Heart left ventricle (tissue), 13 donors: ENCODE results near the gene RGCC.

Experiments used
- POLR2A ChIP-seq, 2 donors: fragments of 450-650 bp; IDR thresholded peaks; one replicate each; pipeline ENCODE4 v1.6.1; 2017; ENCODE audit warnings: antibody characterized with exemption in 2 of 2, mild to moderate bottlenecking in 2 of 2, moderate library complexity in 2 of 2
- TF ChIP-seq, protein P1 (sequence below), 12 donors: fragments of 200-600 bp; sonication (generic) in 4 of 12; IDR thresholded peaks; one replicate each; pipeline versions ENCODE4 v1.5.0 to v1.8.0; 2018 to 2022; ENCODE audit warnings: antibody characterized with exemption in 12 of 12, mild to moderate bottlenecking in 5 of 12
- donor health status: ischemic (EF 13 %, LVEDD 7.1; RV severe dilation, severe dysfunction).
- donor health status: DM: no; HTN: yes; CAD: no.
- donor health status: DM: no; HTN: no; CAD: no.
- donor health status: ischemic (EF 25% LVEDD 6.9; RV normal size, moderate dysfunction).
- donor health status: ischemic (EF 25% LVEDD 5.7; RV mildly dilated, moderate dysfunction).
- donor health status: ischemic (EF 35%, LVEDD 5.7; RV mildly dilated, moderate dysfunction).
- donor health status: nonischemic (EF 11% LVEDD 7.7; RV severe dilation, severe dysfunction).
- donor health status: DM: yes; HTN: yes; CAD: no.
- donor health status: PGD.
- donor health status: ischemic (EF 29% LVEDD 5.4; RV normal size, mild dysfunction).
- donor health status: nonischemic (EF 23%, LVEDD 6.1; RV moderate dilation, normal function).

DNA sequence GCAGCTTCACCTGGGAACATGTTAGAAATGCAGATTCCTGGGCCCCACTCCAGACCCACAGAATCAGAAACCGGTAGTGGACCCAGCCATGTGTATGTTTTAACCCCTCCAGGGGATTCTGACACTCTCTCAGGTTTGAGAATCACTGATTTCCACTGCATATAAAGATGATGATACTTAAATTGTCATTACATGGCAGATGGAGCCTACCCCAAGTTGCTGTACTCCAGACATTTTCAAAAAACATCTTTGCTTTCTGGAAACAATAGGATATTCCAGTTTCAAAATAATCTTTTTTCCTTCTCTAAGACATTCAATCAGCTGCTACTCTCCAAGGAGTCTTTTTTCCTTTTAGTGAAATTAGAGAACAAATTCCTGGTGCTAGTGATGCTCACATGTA is 48.6 kb upstream of the RGCC start:
- no peak for TF ChIP-seq POLR2A (IDR thresholded peaks at IDR 0.05)
- TF ChIP-seq, protein P1, sequence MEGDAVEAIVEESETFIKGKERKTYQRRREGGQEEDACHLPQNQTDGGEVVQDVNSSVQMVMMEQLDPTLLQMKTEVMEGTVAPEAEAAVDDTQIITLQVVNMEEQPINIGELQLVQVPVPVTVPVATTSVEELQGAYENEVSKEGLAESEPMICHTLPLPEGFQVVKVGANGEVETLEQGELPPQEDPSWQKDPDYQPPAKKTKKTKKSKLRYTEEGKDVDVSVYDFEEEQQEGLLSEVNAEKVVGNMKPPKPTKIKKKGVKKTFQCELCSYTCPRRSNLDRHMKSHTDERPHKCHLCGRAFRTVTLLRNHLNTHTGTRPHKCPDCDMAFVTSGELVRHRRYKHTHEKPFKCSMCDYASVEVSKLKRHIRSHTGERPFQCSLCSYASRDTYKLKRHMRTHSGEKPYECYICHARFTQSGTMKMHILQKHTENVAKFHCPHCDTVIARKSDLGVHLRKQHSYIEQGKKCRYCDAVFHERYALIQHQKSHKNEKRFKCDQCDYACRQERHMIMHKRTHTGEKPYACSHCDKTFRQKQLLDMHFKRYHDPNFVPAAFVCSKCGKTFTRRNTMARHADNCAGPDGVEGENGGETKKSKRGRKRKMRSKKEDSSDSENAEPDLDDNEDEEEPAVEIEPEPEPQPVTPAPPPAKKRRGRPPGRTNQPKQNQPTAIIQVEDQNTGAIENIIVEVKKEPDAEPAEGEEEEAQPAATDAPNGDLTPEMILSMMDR (IDR thresholded peaks at IDR 0.05) = no peak
